LNCaP clone FGC (cell line): ENCODE measurements around the gene SLC6A19.

ENCODE experiments used
- DNase-seq: peaks from one replicate; pipeline ENCODE4 v3.0.0-alpha.2; 2011; ENCODE audit warnings: low read depth
- H3K4me3 ChIP-seq: 2 replicates; pipeline ENCODE4 v1.5.1; 2011; ENCODE audit warnings: mild to moderate bottlenecking, low read depth, low read length, control low read depth
- TF ChIP-seq, protein P1 (sequence below): IDR thresholded peaks from 2 replicates; pipeline ENCODE4 v1.5.1; 2012; ENCODE audit warnings: mild to moderate bottlenecking; ENCODE audit not compliant: control insufficient read depth, insufficient read depth; ENCODE audit errors: extremely low read depth

The SLC6A19 gene

DNA sequence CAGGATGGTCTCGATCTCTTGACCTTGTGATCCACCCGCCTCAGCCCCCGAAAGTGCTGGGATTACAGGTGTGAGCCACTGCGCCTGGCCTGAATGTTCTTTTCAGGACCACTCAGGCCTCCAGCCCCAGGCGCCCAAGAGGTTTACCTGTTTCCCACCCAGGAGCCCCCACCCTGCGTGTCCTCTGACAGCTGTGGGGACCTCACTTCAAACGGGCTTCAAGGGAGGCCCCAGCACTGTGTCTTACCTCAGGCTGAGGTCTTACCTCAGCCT is 19.1 kb upstream of the SLC6A19 start:
- TF ChIP-seq, protein P1, sequence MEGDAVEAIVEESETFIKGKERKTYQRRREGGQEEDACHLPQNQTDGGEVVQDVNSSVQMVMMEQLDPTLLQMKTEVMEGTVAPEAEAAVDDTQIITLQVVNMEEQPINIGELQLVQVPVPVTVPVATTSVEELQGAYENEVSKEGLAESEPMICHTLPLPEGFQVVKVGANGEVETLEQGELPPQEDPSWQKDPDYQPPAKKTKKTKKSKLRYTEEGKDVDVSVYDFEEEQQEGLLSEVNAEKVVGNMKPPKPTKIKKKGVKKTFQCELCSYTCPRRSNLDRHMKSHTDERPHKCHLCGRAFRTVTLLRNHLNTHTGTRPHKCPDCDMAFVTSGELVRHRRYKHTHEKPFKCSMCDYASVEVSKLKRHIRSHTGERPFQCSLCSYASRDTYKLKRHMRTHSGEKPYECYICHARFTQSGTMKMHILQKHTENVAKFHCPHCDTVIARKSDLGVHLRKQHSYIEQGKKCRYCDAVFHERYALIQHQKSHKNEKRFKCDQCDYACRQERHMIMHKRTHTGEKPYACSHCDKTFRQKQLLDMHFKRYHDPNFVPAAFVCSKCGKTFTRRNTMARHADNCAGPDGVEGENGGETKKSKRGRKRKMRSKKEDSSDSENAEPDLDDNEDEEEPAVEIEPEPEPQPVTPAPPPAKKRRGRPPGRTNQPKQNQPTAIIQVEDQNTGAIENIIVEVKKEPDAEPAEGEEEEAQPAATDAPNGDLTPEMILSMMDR, result no peak
- DNase-seq, result no peak
- H3K4me3 ChIP-seq, result no peak overlapping the region

DNA sequence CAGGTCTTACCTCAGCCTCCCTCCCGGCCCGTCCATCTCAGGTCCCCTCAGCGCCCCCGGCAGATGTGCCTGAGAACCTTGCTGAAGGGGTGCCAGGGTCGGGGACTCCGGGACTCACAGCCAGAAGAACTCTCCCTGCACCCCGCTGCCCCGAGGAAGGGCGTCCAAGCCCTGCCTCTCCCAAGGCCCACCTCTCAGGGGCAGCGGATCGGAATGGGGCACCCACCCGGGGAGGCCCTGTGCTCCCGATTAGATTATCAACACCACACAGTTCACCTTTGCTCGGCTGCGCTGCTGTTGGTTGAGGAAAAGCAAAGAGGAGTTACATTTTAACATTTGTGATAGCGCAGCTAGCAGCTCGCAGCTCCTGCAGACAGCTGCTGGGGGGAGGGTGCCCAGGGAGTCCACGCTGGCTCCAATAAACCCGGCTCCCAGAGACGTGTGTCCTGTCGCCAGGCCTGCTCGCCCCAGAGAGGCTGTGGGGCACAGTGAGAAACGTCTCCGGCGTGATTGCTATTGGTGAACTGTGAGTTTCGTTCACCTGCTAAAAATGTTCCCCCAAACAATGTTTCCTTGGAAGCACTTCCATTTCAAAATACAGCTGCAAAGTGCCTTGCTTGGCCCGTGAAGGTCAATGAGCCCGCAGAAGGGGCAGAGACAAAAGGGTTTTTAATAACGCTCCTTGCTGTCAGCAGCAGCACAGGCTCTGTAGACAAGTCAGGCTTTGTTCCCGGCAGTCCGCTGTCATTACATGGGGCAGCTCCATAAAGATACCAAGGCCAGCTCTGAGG is 18.6 kb upstream of the SLC6A19 start:
- H3K4me3 ChIP-seq, result no peak overlapping the region
- TF ChIP-seq, protein P1, result no peak
- DNase-seq, result no peak

DNA sequence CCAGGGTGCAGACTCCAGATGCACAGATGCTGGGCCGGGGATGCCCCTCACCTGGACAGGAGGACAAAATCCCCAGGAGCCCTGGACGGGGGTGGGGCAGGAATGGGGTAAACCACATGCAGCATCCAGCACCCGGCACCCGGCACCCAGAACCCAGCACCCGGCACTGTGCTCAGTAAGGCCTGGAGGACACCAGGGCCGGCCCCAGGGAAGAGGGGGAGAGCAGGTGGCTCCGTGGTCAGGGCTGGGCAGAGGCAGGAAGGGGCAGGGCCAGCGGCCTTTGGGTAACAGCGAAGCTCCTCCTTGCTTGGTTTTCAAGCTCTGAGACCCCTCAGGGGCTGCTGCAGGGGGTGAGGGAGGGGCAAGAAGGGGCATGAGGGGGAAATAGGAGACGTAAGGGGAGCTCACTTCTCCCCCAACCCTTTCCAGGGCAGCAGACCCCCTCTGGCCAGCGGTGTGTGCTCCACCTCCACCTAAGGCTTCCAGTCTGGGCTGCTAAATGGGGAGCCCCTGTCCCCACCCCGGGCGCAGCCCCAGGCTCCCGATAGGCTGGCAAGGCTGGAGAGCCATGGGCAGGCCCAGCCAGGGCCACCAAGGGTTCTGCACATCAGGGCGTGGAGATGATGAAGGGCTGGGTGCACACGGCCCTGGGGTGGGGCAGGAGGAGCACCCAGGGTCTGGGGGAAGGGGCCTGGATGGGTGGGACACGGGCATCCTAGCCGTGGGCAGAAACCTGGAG is 17.8 kb upstream of the SLC6A19 start:
- TF ChIP-seq, protein P1, result no peak
- DNase-seq, result no peak
- no peak overlapping the region for H3K4me3 ChIP-seq

DNA sequence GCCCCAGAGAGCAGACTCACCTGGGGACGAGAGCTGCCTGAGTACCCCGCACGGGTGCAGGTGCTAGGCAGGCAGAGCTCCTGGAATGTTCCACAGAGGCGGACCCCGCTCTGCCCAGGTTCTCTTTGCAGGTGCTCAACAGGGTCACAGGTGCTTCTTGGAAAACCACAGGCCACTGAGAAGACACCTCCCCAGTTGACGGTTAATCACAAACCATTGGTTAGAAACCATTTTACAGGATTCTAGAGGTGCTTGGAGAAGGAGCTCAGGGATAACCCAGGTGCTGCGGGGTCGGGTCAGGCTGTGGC is 17.3 kb upstream of the SLC6A19 start:
- no peak overlapping the region for H3K4me3 ChIP-seq
- no peak for DNase-seq
- TF ChIP-seq, protein P1, result no peak

DNA sequence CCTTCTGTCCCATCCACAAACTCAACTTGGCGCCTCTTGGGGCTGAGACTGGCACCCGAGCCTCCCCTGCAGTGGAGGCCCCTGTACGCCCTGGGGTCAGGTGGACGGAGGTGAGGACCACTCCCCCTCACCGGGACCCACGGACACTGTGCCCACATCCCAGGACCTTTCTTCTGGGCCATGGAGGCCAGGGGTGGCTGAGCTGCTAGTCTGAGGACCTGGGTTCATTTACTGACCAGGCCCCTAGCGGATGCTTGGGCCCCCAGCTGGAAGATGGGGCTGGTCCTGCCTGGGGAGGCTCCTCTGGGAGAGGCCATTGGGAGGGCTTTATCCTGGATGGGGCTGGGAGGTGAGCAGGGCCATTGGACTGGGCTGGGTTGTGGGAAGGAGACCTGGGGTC is 16.9 kb upstream of the SLC6A19 start:
- TF ChIP-seq, protein P1, result no peak
- no peak for DNase-seq
- H3K4me3 ChIP-seq, result no peak overlapping the region

DNA sequence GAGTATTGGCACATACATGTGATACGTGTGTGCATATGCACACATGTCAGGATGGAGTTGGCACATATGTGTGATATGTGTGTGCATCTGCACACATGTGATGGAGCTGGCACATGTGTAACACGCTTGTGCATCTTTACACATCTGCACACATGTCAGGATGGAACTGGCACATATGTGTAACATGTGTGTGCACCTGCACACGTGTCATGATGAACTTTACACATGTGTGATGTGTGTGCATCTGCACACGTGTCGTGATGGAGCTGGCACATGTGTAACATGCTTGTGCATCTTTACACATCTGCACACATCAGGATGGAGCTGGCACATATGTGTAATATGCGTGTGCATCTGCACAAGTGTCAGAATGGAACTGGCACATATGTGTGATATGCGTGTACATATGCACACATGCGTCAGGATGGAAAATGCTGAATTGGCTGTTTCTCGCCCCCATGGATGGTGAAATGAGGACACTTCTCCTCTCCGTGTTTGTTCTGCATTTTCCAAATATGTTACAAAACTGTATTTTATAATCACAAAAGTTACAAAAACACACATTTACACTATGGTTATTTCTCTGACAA is 16.3 kb upstream of the SLC6A19 start:
- no peak overlapping the region for H3K4me3 ChIP-seq
- TF ChIP-seq, protein P1, result no peak
- no peak for DNase-seq
